GM12878 (cell line): ENCODE data around the gene RAP1GAP2. TPM values are rescaled to one million over a fixed set of nuclear protein-coding genes. Genes with fewer than 3 reads are reported as not detected.

ENCODE experiments used
- ATAC-seq: fragments of 200-7000 bp; cut with Tn5 transposase; 3 replicates; pipeline ENCODE4 v1.9.1; 2020; ENCODE audit warnings: mild to moderate bottlenecking, moderate library complexity
- BruUV-seq: library from RNA; stranded (reverse); fragments of 400-500 nt; replicated peaks from 2 replicates; lab custom pipeline; 2021; lab: Mats Ljungman, UMichigan
- CTCF ChIA-PET: fragments of 300-600 bp; sonication (Branson Sonifier 250); formaldehyde crosslinking; extraction: SDS; loops from one replicate; lab custom pipeline; 2021; ENCODE audit warnings: inconsistent platforms; lab: Yijun Ruan, JAX
- POLR2A ChIA-PET: fragments of 350-600 bp; formaldehyde crosslinking; extraction: SDS; loops from one replicate; lab custom pipeline; 2021; ENCODE audit warnings: inconsistent platforms; lab: Charles Lee
- RAD21 ChIA-PET: fragments of 300-600 bp; sonication (Branson Sonifier 250); formaldehyde crosslinking; loops from one replicate; lab custom pipeline; 2023; ENCODE audit warnings: antibody characterized with exemption; ENCODE audit not compliant: unreplicated experiment; lab: Charles Lee
- SMC1A ChIA-PET: fragments of 300-600 bp; sonication (Branson Sonifier 250); formaldehyde crosslinking; loops from one replicate; lab custom pipeline; 2023; ENCODE audit not compliant: unreplicated experiment, uncharacterized antibody; lab: Charles Lee
- DNase-seq: peaks from one replicate; pipeline ENCODE4 v3.0.0-alpha.2; 2011; ENCODE audit warnings: low read depth, low spot score
- FAIRE-seq: peaks from 3 replicates; lab custom pipeline; 2011; peaks lifted over from hg19 to GRCh38; lab: Jason Lieb, UNC
- H2AFZ ChIP-seq: 2 replicates; pipeline ENCODE4 v1.6.0; 2011; ENCODE audit warnings: low read depth, low read length, control low read depth; ENCODE audit not compliant: control insufficient read depth
- H3K27ac ChIP-seq: 2 replicates; pipeline ENCODE4 v1.5.1; 2011; ENCODE audit warnings: control low read depth; ENCODE audit not compliant: control insufficient read depth, insufficient read depth
- H3K27me3 ChIP-seq, 2 experiments: replicated peaks in 1 of 2; 2 replicates each; pipeline versions ENCODE4 v1.6.0 to v1.6.1; 2011; ENCODE audit warnings: low read length in 1 of 2; ENCODE audit not compliant: control insufficient read depth in 2 of 2, insufficient read depth in 2 of 2
- H3K36me3 ChIP-seq, 2 experiments: 2 replicates each; pipeline ENCODE4 v1.5.1; 2011; ENCODE audit warnings: low read length in 1 of 2; ENCODE audit not compliant: control insufficient read depth in 2 of 2, insufficient read depth in 2 of 2
- H3K4me1 ChIP-seq: 2 replicates; pipeline ENCODE4 v1.6.1; 2011; ENCODE audit warnings: mild to moderate bottlenecking, low read length, moderate library complexity, mixed read lengths; ENCODE audit not compliant: control insufficient read depth, insufficient read depth
- H3K4me2 ChIP-seq: 2 replicates; pipeline ENCODE4 v1.6.0; 2011; ENCODE audit warnings: control low read depth; ENCODE audit not compliant: control insufficient read depth, insufficient read depth
- H3K4me3 ChIP-seq: fragments of 200-600 bp; sonication (generic); 2 replicates; pipeline ENCODE4 v1.5.1; 2016
- H3K79me2 ChIP-seq: 2 replicates; pipeline ENCODE4 v1.6.0; 2011; ENCODE audit warnings: low read length; ENCODE audit not compliant: control insufficient read depth, insufficient read depth
- H3K9ac ChIP-seq: 2 replicates; pipeline ENCODE4 v1.8.0; 2011; ENCODE audit warnings: low read length, control low read depth, mixed read lengths; ENCODE audit not compliant: control insufficient read depth, insufficient read depth
- H3K9me3 ChIP-seq: replicated peaks from 3 replicates; pipeline ENCODE4 v1.5.1; 2011; ENCODE audit warnings: mild to moderate bottlenecking, low read length; ENCODE audit not compliant: control insufficient read depth, insufficient read depth
- H4K20me1 ChIP-seq: 2 replicates; pipeline ENCODE4 v1.6.0; 2011; ENCODE audit not compliant: control insufficient read depth, insufficient read depth
- ASH2L ChIP-seq: fragments of 300-600, 200-600 bp; sonication (generic); IDR thresholded peaks from 2 replicates; pipeline ENCODE4 v1.6.1; 2017; ENCODE audit warnings: low read depth, mild to moderate bottlenecking, borderline replicate concordance
- BCL11A ChIP-seq: IDR thresholded peaks from 2 replicates; pipeline ENCODE4 v1.6.1; 2011; ENCODE audit warnings: low read depth, low read length
- BCL3 ChIP-seq: IDR thresholded peaks from 2 replicates; pipeline ENCODE4 v1.6.1; 2011; ENCODE audit warnings: borderline replicate concordance, low read depth, mild to moderate bottlenecking, moderate library complexity, low read length; ENCODE audit not compliant: insufficient read depth, poor library complexity, severe bottlenecking
- CBFB ChIP-seq: IDR thresholded peaks from 2 replicates; pipeline ENCODE4 v1.6.1; 2016; ENCODE audit warnings: antibody characterized with exemption, low read depth
- FOXK2 ChIP-seq: fragments of 450-650 bp; IDR thresholded peaks from 2 replicates; pipeline ENCODE4 v1.6.1; 2017; ENCODE audit warnings: mild to moderate bottlenecking, moderate library complexity
- FOXM1 ChIP-seq: IDR thresholded peaks from 2 replicates; pipeline ENCODE4 v1.6.1; 2012; ENCODE audit warnings: low read depth, mild to moderate bottlenecking, inconsistent platforms, low read length, moderate library complexity
- GATAD2B ChIP-seq: fragments of 450-650 bp; conservative IDR thresholded peaks from 2 replicates; pipeline ENCODE4 v1.6.1; 2017; ENCODE audit warnings: low read depth, mild to moderate bottlenecking, moderate library complexity
- IKZF1 ChIP-seq: fragments of 450-650 bp; conservative IDR thresholded peaks from 2 replicates; pipeline ENCODE4 v1.6.1; 2017; ENCODE audit warnings: antibody characterized with exemption, mild to moderate bottlenecking
- MXI1 ChIP-seq: fragments of 150-350 bp; IDR thresholded peaks from 2 replicates; pipeline ENCODE4 v1.6.1; 2011; ENCODE audit warnings: low read depth, mild to moderate bottlenecking, inconsistent platforms, low read length, improper control_type of control experiment
- NRF1 ChIP-seq: conservative IDR thresholded peaks from 2 replicates; pipeline ENCODE4 v1.6.1; 2011; ENCODE audit warnings: mild to moderate bottlenecking, low read depth, low read length, improper control_type of control experiment
- PAX5 ChIP-seq: IDR thresholded peaks from 2 replicates; pipeline ENCODE4 v1.6.1; 2011; ENCODE audit warnings: low read depth, low read length, borderline replicate concordance
- POU2F2 ChIP-seq: IDR thresholded peaks from 3 replicates; pipeline ENCODE4 v1.6.1; 2011; ENCODE audit warnings: low read depth, mild to moderate bottlenecking, low read length, borderline replicate concordance
- RBBP5 ChIP-seq: fragments of 200-600 bp; sonication (generic); conservative IDR thresholded peaks from 2 replicates; pipeline ENCODE4 v1.6.1; 2016
- RELA ChIP-seq: fragments of 450-650 bp; IDR thresholded peaks from 2 replicates; pipeline ENCODE4 v1.8.0; 2014; ENCODE audit warnings: borderline replicate concordance; ENCODE audit not compliant: partially characterized antibody
- SIN3A ChIP-seq: IDR thresholded peaks from 2 replicates; pipeline ENCODE4 v1.6.1; 2012; ENCODE audit warnings: low read depth, low read length, improper control_type of control experiment
- SREBF2 ChIP-seq: IDR thresholded peaks from 2 replicates; pipeline ENCODE4 v1.6.1; 2012; ENCODE audit warnings: mild to moderate bottlenecking, low read length
- STAT3 ChIP-seq: IDR thresholded peaks from 2 replicates; pipeline ENCODE4 v1.6.1; 2011; ENCODE audit warnings: low read depth, low read length, improper control_type of control experiment
- ZBED1 ChIP-seq: IDR thresholded peaks from 2 replicates; pipeline ENCODE4 v1.6.1; 2016; ENCODE audit warnings: borderline replicate concordance
- ZNF217 ChIP-seq: fragments of 450-650 bp; IDR thresholded peaks from 2 replicates; pipeline ENCODE4 v1.6.1; 2017; ENCODE audit warnings: antibody characterized with exemption, mild to moderate bottlenecking
- WGBS: methylation state at CpG from one replicate; pipeline ENCODE4 v1.1.6; 2016; ENCODE audit warnings: low lambda C conversion rate; ENCODE audit not compliant: insufficient replicate concordance, insufficient coverage; ENCODE audit errors: missing lambda C conversion rate; 5-methylcytosine and 5-hydroxymethylcytosine counted together
- in situ Hi-C: fragments of 300-500 bp; cut with MboI; formaldehyde crosslinking; loops from 9 replicates; pipeline ENCODE4 v1.14.3; 2018; ENCODE audit warnings: mixed read lengths
- intact Hi-C: fragments of 100-400 bp; cut with micrococcal nuclease; formaldehyde crosslinking; loops from one replicate; pipeline ENCODE4 v1.14.2; 2022; ENCODE audit not compliant: unreplicated experiment
- polyA plus RNA-seq, 11 experiments: library from polyadenylated mRNA; depleted of rRNA in 4 of 11; unstranded in 6 of 11; stranded (reverse) in 5 of 11; fragments of >200 nt; fragmentation: Nextera tagmentation in 4 of 11; fragmentation: Illumina TruSeq in 1 of 11; extraction: Ambion mirVana in 4 of 11; extraction: Trizol in 1 of 11; gene quantifications; 1 replicate in 1 of 11; 2 replicates in 10 of 11; pipeline versions ENCODE4 v1.2.1 to v1.2.3, GENCODE V29; 2011 to 2016; ENCODE audit warnings: inconsistent platforms in 2 of 11, missing spikeins in 2 of 11, low read depth in 1 of 11
- total RNA-seq, 4 experiments: library from RNA; depleted of rRNA in 3 of 4; stranded (reverse); fragments of >200 nt in 3 of 4; fragmentation: Illumina TruSeq in 1 of 4; extraction: Trizol in 1 of 4; gene quantifications; 2 replicates each; pipeline versions ENCODE4 v1.2.1 to v1.2.3, GENCODE V29; 2013 to 2021
- TF ChIP-seq, protein P1 (sequence below): IDR thresholded peaks from 2 replicates; pipeline ENCODE4 v1.6.1; 2011; ENCODE audit warnings: mild to moderate bottlenecking, low read depth, low read length, moderate library complexity; ENCODE audit not compliant: insufficient replicate concordance

RAP1GAP2 gene
- total and polyA plus RNA-seq, 10 of the 15 experiments (the other 5 are each of a cell fraction or from before 2014, with no cell fraction given), result 0.03 to 0.95 (median 0.49) TPM; not detected in 2

- no peak for TF ChIP-seq BCL3
- TF ChIP-seq BCL11A, result no peak
- TF ChIP-seq NRF1, result no peak
- no peak for TF ChIP-seq FOXM1
- TF ChIP-seq GATAD2B, result no peak
- no peak for TF ChIP-seq IKZF1
- TF ChIP-seq MXI1, result no peak
- no peak for TF ChIP-seq ASH2L
- TF ChIP-seq, protein P1, sequence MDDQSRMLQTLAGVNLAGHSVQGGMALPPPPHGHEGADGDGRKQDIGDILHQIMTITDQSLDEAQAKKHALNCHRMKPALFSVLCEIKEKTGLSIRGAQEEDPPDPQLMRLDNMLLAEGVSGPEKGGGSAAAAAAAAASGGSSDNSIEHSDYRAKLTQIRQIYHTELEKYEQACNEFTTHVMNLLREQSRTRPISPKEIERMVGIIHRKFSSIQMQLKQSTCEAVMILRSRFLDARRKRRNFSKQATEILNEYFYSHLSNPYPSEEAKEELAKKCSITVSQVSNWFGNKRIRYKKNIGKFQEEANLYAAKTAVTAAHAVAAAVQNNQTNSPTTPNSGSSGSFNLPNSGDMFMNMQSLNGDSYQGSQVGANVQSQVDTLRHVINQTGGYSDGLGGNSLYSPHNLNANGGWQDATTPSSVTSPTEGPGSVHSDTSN, result no peak
Measured at GRCh38 chr17:3029213-3029913, 233.1 kb downstream of the RAP1GAP2 start (continued).

DNA sequence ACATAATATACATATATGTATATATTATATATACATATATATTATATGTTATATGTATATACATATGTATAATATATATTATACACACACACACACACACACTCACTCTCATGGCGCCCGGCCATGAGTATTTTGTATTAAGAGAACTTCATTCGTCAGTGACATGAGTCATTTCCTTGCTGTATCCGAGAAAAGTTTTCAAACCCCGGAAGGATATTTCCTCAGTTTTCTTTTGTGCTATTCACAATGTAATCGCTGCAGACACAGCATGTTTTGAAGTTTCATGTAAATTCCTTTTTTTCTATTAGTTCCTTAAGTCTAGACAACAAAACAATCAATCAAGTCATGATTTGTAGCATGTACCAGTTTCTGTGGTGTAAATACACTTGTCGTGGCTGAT is 233.9 kb downstream of the RAP1GAP2 start:
- FAIRE-seq (no peak), ATAC-seq (no peak), DNase-seq (no peak)
- no TSS peak for BruUV-seq
- Histone ChIP-seq H3K27me3 (no peaks in the 10 kb centered on the region), H3K4me3 (no peak overlapping the region), H4K20me1 (no peaks in the 10 kb centered on the region), H3K4me2 (no peak overlapping the region), H3K79me2 (no peaks in the 10 kb centered on the region), H3K27ac (no peak overlapping the region), H3K36me3 (no peaks in the 10 kb centered on the region), H2AFZ (no peak overlapping the region), H3K9ac (no peak overlapping the region), H3K4me1 (no peaks in the 10 kb centered on the region), H3K9me3 (no peaks in the 10 kb centered on the region)
- ChIA-PET RAD21 (no interaction called here), SMC1A (interaction anchor here (1.6 kb wide), 1 partner anchor 13 kb away, joined by 4 read pairs; no protein-coding TSS in a partner anchor), CTCF (no interaction called here), POLR2A (no interaction called here)
- intact Hi-C loops (no loop called here), in situ Hi-C loops (no loop called here)
- WGBS, result 58% methylated on average over 7 of the region's 7 CpGs
- no peak for TF ChIP-seq MXI1
- TF ChIP-seq SIN3A, result no peak
- no peak for TF ChIP-seq ZBED1
- TF ChIP-seq SREBF2, result no peak
- no peak for TF ChIP-seq STAT3
- no peak for TF ChIP-seq NRF1
- TF ChIP-seq CBFB, result no peak
- no peak for TF ChIP-seq POU2F2
- TF ChIP-seq FOXK2, result no peak
- no peak for TF ChIP-seq ZNF217
- TF ChIP-seq PAX5, result no peak
- no peak for TF ChIP-seq RELA
- TF ChIP-seq RBBP5, result no peak
